ENCODE measurements around the gene ANKRD45. TPM values are rescaled to one million over a fixed set of nuclear protein-coding genes. Genes with fewer than 3 reads are reported as not detected.
"Not testable (repeated sequence)": the region's sequence is repeated elsewhere in the genome, so short reads cannot be mapped to it uniquely, and the experiment has no call there.

ANKRD45 gene
- total RNA-seq, 1 donor from 2014 or later, result 0.87 TPM

DNA sequence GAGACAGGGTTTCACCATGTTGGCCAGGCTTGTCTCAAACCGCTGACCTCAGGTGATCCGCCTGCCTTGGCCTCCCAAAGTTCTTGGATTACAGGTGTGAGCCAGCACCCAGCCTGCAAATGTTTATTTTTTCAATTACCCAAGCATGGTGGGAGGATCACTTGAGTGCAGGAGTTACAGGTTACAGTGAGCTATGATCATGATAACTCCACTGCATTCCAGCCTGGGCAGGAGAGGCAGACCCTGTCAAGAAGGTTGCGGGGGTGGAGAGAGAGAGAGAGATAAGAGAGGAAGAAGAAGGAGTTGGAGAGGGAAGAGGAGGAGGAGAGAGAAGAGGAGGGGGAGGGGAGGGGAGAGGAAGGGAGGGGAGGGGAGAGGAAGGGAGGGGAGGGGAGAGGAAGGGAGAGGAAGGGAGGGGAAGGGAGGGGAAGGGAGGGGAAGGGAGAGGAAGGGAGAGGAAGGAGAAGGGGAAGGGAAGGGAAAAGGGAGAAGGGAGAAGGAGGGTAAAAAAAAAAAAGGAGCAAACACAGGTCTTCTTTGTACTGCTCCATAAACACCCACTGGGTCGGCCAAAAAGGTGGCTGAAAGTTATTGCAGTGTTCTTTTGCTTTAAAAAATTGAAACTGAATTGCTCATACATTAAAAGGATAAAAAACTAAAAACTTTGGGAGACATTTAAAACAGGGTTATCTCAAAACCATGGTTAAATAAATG is 61.0 kb downstream of the ANKRD45 start:
- H3K4me1 ChIP-seq, result no peaks in the 10 kb centered on the region
- no peaks in the 10 kb centered on the region for H3K9me3 ChIP-seq
- DNase-seq (no peak), ATAC-seq (no peak)
- H3K36me3 ChIP-seq, result no peaks in the 10 kb centered on the region
- intact Hi-C loops (cut with DNase I), result no loop called here
- no peak overlapping the region for H3K4me3 ChIP-seq
- no peak overlapping the region for H3K27ac ChIP-seq
- TF ChIP-seq, protein P1, sequence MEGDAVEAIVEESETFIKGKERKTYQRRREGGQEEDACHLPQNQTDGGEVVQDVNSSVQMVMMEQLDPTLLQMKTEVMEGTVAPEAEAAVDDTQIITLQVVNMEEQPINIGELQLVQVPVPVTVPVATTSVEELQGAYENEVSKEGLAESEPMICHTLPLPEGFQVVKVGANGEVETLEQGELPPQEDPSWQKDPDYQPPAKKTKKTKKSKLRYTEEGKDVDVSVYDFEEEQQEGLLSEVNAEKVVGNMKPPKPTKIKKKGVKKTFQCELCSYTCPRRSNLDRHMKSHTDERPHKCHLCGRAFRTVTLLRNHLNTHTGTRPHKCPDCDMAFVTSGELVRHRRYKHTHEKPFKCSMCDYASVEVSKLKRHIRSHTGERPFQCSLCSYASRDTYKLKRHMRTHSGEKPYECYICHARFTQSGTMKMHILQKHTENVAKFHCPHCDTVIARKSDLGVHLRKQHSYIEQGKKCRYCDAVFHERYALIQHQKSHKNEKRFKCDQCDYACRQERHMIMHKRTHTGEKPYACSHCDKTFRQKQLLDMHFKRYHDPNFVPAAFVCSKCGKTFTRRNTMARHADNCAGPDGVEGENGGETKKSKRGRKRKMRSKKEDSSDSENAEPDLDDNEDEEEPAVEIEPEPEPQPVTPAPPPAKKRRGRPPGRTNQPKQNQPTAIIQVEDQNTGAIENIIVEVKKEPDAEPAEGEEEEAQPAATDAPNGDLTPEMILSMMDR (IDR thresholded peaks at IDR 0.05), result no peak
- no peaks in the 10 kb centered on the region for H3K27me3 ChIP-seq

DNA sequence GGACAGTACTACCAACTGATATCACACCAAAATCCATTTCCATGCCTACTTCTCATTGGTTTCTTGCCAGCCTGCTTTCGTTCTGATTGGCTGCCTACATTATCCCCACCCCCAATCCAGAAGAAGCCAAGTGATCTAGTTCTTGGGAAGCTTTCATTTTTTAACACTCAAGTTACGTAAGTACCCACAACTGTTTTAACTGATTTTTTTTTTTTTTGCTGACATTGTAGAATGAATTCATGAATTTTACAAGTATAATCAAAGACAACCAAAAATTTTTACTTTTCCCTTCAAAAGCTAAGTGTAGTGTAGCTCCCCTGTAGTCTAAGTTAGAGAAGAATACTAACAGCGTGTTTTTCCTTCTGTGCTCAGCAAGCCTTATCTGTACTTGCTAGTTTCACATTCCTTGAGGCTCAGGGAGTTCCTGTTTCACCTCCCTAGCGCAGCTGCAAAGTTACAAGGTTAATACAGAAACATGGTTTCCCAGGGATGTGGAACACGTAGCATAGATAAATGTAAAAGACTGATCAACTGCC is 66.5 kb downstream of the ANKRD45 start, which contains the start of gene SLC9C2:
Gene SLC9C2, minus strand, starts transcription at position 17 of the 536 bp plus-strand sequence. CDS start 1,296 bp downstream, outside the sequence.
- intact Hi-C loops (cut with DNase I), result no loop called here
- ATAC-seq, result peak; percentile 87
- TF ChIP-seq, protein P1 (IDR thresholded peaks at IDR 0.05), result no peak
- H3K4me3 ChIP-seq, result peak within 1 kb of the TSS; percentile 46
- H3K27me3 ChIP-seq, result no peaks in the 10 kb centered on the region
- H3K36me3 ChIP-seq, result no peaks in the 10 kb centered on the region
- DNase-seq, result no peak
- peak within 1 kb of the TSS; percentile 65 for H3K27ac ChIP-seq
- H3K4me1 ChIP-seq, result no peaks in the 10 kb centered on the region
- H3K9me3 ChIP-seq, result no peaks in the 10 kb centered on the region

DNA sequence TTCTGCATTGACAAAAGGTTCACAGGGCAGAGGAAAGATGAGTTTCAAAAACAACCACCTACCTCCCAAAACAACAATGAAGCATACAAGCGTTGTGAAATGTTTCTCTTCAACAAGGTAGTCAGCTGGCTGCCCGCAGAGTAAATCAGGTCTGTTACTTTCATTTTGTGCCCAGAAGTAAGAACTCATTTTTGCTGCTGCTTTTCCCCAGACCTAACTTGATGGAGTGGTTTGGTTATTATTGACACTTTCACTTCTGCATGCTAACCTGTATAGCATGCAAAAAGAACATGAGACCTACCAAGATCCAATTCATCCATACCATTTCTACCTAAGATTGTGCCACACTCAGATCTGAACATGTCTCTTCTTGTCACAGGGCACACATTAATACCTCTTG is 68.1 kb downstream of the ANKRD45 start:
- intact Hi-C loops (cut with DNase I), result no loop called here
- H3K4me3 ChIP-seq, result no peak overlapping the region
- H3K27ac ChIP-seq, result no peak overlapping the region
- TF ChIP-seq, protein P1 (IDR thresholded peaks at IDR 0.05), result no peak
- no peaks in the 10 kb centered on the region for H3K36me3 ChIP-seq
- H3K4me1 ChIP-seq, result no peaks in the 10 kb centered on the region
- H3K9me3 ChIP-seq, result no peaks in the 10 kb centered on the region
- ATAC-seq (no peak), DNase-seq (no peak)
- H3K27me3 ChIP-seq, result no peaks in the 10 kb centered on the region

DNA sequence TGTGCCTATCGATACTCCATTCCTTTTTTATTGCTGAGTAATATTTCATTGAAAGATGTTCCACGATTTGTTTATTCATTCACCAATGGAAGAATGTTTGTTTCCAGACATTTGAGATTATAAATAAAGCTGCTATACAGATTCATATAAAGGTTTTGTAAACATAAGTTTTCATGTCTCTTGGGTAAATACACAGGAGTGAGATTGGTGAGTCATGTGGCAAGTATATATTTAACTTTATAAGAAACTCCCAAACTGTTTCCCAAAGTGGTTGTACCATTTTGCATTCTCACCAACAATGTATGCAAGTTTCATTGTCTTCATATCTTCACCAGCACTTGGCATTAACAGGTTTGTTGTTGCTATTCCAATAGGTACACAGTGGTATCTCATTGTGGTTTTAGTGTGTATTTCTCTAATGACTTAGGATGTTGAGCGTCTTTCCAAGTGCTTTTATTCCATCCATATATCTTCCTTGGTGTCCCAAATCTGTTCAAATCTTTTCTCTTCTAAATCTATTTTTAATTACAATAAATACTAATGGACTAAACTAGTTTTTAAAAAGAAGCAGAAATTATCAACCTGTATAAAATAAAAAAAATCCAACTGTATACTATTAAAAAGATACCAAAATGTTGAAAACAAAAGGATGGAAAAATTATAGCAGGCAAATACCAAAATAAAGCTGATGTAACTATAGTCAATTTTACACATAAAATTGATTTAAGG is 73.4 kb downstream of the ANKRD45 start:
- no peak for ATAC-seq
- no peaks in the 10 kb centered on the region for H3K36me3 ChIP-seq

DNA sequence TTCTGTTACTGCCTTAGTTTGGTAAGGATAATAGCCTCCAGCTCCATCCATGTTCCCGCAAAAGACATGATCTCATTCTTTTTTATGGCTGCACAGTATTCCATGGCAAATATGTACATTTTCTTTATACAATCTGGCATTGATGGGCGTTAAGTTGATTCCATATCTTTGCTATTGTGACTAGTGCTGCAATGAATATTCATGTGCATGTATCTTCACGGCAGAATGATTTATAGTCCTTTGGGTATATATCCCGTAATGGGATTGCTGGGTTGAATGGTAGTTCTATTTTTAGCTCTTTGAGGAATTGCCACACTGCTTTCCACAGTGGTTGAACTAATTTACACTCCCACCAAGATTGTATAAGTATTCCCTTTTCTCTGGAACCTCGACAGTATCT is 78.5 kb downstream of the ANKRD45 start:
- DNase-seq; intact Hi-C loops (cut with DNase I); H3K9me3 ChIP-seq; H3K27me3 ChIP-seq; H3K36me3 ChIP-seq; H3K4me1 ChIP-seq; ATAC-seq; H3K27ac ChIP-seq; H3K4me3 ChIP-seq: not testable (repeated sequence)

More for the DNA sequence above, 73.4 kb downstream of the ANKRD45 start:
- Histone ChIP-seq H3K9me3 (no peaks in the 10 kb centered on the region), H3K4me1 (no peaks in the 10 kb centered on the region), H3K27me3 (no peaks in the 10 kb centered on the region), H3K27ac (no peak overlapping the region), H3K4me3 (no peak overlapping the region)
- TF ChIP-seq, protein P1 (IDR thresholded peaks at IDR 0.05), result no peak
- DNase-seq, result no peak
- intact Hi-C loops (cut with DNase I), result no loop called here

DNA sequence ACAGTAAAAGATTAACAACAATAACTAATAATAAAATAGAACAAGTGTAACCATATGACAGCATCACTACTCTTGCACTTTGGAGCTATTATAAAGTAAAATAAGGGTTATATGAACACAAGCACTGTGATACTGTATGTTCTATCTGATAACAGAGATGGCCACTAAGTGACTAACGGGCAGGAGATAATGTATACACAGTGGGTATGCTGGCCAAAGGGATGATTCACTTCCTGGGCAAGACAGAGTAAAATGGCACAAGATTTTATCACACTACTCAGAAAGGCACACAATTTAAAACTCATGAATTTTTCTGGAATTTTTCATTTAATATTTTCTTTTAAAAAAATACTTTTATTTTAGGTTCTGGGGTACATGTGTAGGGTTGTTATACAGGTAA is 79.1 kb downstream of the ANKRD45 start:
- TF ChIP-seq, protein P1 (IDR thresholded peaks at IDR 0.05), result no peak
- no peak for DNase-seq
- no peak for ATAC-seq
- no peak overlapping the region for H3K27ac ChIP-seq
- H3K4me3 ChIP-seq, result no peak overlapping the region
- no peaks in the 10 kb centered on the region for H3K36me3 ChIP-seq
- no peaks in the 10 kb centered on the region for H3K4me1 ChIP-seq
- no peaks in the 10 kb centered on the region for H3K9me3 ChIP-seq
- intact Hi-C loops (cut with DNase I), result no loop called here
- H3K27me3 ChIP-seq, result no peaks in the 10 kb centered on the region

Measured in upper lobe of right lung (tissue), 1 donor.